HG03558 (cell line): ENCODE data around the gene ARVCF.

Experiments used
- ATAC-seq: cut with Tn5 transposase; IDR thresholded peaks from one replicate; pipeline ENCODE4 v1.9.1; 2021; ENCODE audit warnings: moderate number of reproducible peaks; ENCODE audit not compliant: unreplicated experiment; ENCODE audit errors: extremely low read depth

ARVCF gene

GRCh38 chr22:20001082-20001638, 15.5 kb downstream of the ARVCF start:
- ATAC-seq = no peak

DNA sequence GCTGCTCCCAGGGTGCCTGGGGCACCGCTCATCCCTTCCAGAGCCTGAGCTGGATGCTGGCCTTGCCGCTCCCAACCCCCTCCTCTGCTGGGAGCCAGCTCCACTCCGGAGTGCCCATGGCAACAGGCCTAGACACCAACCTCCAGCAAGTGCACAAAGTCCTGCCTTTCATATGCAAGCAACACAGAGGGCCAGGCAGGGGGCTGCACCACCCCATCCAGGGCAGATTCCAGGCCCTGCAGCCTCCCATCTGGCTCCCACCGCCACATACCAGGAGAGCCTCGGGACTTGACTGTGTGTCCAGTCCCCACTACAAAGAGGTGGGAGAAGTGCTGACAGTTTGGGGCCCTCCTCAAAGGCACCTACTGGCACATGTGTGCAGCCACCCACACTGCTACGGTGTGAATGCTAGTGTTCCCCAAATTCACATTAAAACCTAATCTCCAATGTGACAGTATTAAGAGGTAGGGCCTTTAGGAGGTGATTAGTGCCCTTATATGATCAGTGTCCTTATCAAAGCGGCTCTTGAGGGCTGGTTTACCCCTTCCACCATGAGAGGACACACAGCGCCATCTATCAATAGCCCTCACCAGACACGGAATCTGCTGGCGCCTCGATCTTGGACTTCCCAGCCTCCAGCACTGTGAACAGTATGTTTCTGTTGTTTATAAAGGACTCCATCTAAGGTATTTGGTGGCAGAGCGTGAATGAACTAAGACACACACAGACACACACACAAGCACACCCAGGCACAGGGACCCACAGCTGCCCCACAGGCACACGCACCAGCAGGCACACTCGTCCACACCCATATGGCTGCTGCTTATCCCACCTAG, 16.2 kb downstream of the ARVCF start:
- ATAC-seq = no peak

GRCh38 chr22:19998991-19999820, 17.4 kb downstream of the ARVCF start:
- ATAC-seq = no peak

- ATAC-seq = no peak
Measured at GRCh38 chr22:19998232-19998951, 18.2 kb downstream of the ARVCF start.

DNA sequence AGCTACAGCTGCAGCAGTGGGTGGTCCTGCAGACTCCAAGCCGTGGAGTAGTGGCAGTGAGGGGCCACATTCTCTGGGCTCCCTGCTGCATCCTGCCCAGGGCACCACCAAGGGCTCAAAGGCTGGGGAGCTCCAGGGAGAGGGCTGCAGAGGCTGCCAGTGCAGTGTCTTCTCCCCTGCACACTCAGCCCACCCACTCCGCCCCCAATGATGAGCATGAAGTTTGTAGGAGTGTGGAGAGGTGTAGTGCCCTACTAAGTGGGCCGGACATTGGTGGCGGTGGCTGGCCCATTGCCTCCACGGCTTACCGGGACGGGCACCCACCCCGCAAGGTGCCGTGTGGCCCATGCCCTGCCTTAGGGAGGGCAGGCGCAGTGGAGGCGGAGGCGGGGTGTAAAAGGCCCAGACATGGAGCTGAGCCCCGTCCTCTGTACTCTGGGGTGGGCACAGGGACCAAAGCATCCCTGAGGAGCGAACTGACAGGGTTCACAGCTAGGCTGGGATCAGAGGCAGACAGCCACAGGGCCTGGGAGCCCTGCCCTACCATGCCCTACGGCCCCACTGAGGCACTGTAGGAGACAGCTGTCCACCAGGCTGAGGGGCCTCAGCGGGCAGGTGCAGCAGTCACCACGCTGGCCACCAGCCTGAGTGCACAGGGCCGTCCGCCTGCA, 18.9 kb downstream of the ARVCF start:
- ATAC-seq = no peak

DNA sequence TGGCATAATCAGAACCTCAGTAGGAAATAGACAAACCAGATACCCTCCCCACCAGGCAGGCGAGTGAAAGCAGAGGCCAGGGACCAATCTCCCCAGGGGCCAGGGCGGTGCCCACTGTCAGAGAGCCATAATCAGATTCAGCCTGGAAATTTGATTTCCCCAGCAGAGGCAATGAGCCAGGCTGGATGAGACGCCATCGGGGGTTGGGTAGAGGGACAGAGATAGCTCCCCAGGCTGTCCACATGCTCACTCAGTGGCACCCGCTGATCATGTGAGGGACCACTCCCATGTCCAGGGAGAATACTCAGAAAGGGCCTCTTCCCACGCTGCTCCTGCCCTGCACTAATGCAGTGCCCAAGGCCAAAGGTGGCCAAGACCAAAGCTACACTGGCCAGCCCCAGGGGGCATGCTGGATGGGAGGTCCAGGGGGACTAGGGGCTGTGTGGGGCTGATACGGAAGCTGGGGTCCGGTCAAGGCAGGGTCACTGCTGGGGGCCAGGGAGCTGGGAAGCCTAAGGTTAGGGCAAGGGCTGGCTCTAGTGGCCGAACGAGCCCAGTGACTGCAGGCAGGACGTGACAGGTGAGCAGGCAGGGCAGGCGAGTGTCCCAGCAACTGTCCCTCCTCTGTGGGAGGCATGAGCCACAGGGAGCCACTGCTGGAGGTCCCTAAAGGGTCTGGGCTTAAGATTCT, 19.8 kb downstream of the ARVCF start:
- ATAC-seq = no peak

DNA sequence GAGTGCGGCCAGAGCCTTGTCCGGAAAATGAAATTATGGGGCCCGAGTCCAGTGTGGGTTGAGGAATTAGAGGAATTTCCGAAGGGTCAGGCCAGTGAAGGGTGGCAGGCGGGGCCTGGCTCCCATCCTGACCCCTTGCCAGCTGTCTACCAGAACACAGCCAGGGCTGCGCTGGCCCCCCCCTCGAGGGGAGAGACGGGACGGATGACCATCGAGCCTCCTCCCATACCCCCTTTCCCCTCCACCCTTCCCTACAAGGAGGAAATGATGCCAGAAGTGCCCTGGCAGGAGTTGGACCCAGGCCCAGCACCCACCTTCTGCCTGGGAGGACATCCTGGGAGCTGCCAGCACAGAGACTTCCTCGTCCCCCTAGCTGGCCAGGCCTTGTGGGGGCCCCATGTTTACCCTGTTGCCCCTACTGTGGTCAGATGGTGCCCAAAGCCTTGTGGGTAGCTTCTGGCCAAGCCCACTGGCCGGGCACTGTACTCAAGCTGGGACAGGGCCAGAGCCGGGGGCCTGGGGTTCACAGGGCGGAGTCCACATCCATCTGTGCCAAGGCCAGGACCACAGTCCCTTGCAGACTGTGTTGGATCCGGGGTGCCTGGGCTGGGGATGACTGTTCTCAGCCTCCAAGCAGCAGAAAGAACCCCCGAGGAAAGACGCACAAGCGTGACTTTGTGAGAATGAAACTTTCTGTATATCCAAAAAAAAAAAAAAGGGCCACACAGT, 20.8 kb downstream of the ARVCF start:
- no peak for ATAC-seq

- ATAC-seq = no peak
Measured at GRCh38 chr22:19994851-19995610, 21.6 kb downstream of the ARVCF start.

DNA sequence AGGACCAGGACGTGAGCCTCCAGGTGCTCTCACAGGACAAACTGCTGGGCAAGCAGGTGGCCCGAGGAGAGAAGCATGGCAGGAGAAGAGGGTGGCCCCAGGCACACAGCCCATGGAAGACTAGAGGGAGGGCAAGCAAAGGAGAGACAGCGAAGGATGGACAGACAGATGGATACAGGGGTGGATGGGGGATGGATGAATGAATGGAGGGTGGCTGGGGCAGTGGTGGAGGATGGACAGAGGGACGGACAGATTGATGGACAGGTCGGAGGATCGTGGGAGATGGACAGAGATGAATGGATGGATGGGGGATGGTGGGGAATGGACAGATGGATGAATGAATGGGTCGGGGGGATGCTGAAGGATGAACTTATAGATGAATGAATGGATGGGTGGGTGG, 22.7 kb downstream of the ARVCF start:
- no peak for ATAC-seq

DNA sequence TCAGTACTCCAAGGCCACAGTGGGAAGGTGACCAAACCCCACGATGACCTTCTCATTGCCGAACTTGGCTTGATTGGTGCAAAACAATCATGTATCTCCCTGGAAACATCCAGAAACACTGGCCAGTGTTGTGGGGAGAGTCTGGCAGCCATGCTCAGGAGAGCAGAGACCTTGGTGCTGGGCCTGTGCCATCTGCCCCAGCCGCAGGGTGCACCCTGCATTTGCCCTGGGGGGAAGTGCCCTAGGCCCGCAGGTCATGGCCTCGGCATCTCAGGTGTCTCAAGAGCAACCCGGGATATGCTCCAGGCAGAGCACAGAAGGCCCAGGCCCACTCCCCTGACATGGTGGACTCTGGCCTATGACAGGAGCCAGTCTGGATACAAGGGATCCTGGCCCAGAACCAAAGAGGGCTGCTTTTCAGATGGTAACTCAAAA, 23.7 kb downstream of the ARVCF start:
- ATAC-seq = no peak

DNA sequence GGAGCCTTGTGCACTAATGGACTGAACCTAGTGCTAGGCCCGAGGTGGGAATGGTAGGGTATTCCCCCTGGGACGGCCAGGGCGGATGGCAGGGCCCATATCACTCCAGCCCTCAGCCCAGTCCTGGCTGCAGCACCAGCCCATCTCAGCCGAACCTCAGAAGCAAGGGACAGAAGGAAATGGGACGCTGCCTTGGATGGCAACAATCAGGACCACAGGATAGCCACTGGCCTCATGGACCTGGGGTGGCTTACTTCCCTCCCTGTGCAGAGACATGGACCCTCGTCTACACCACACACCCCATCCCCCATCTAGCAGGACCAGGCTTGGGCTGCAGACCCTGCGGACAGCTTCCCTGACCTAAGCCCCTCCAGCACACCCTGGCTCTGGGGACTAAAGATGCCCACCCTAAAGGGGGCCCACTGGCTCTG, 24.1 kb downstream of the ARVCF start:
- no peak for ATAC-seq

DNA sequence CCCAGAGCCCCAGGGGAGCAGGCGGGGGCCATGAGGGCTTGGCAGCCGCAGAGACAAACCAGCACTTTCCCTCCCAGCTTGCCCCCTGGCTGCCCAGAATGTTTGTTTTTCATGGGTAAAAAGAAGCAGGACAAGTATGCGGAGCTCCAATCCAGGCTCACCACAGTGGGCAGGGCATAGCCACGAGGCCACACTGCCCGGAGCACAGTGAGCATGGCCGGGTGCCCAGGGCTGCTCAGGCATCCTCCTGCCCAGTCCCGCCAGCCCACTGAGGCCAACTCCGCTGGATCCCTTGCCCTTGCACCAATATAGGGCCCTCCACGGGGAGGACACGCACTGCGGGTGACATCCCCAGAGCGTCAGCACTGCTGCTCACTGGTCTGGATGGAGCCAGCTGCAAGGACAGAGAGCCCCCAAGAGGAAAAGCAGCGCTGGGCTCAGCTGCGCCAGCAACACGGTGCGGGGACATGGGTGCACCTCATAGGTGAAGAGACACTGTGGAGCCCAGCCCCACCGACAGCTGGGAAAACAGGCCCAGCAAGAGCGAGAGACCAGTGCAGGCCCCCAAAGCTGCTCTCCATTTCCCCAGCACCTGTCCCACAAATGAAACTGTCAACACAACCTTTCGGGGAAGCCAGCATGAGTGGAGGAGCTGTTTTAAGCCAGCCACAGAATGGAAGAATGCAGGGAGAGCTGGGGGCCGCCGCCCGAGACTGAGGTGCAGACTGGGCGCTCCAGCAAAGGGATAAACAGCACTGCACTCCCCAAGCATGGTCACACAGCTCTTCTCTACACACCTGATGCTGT, 24.8 kb downstream of the ARVCF start:
- ATAC-seq = no peak

- ATAC-seq = no peak
Measured at GRCh38 chr22:19991395-19991644, 25.3 kb downstream of the ARVCF start.

DNA sequence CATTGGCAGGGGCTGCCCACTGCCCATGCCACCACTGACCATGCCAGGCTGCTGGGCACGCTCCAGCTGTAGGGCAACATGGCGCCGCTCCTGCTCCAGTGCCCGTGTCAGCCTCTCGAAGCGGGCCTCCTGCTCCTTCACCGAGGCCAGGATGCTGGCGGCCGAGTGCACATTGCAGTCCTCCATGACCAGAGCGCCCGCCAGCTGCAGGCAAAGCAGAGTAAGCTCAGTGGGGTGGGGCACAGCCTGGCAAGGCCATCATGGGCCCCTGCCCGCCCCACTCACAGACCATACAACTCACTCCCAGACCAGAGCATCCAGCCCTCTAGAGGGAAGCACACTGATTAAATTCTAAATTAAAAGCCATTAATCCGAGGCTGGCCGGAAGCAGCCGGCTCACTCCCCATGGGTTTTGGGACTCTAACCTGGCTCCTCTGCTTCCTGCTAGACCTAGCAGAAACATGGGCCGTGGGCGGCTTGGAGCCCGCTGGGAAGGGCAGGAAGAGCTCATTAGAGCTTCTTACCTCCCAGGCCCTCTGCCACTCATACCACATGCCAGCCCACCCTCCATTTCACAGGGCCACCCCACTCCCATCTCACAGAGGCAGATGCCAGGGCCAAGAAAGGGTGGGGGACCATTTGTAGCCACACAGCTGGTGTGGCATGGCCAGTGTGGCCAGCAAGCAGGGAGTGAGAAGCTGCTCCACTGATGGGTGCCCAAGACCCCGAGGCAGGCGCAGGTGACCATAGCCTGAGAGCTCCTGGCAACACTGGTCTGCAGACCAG, 25.8 kb downstream of the ARVCF start:
- no peak for ATAC-seq

DNA sequence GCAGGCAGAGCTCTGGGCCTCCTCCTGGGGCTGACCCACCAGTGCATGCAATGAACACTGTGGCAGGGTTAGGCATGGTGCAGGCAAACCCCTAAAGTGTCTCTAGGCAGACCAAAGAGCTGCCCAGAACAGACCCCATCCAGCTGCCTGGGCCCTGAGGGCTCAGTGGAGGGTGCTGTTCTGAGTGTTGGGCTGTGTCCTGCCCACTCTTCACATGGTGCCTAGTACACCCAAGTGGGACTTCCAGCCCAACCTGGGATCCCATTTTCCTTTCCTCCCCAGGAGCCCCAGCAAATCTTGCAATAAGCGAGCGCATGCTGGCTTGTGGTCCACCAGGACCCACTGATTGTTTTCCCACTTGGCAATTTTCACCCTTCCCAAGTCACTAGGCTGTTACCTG, 26.4 kb downstream of the ARVCF start:
- no peak for ATAC-seq

GRCh38 chr22:19989725-19990067, 26.9 kb downstream of the ARVCF start:
- ATAC-seq = no peak
